GM12874 (cell line): ENCODE data around the gene NAA16.

Experiments
- TF ChIP-seq, protein P1 (sequence below): IDR thresholded peaks from 2 replicates; pipeline ENCODE4 v1.5.1; 2011; ENCODE audit warnings: low read depth, mild to moderate bottlenecking, control low read depth, low read length, moderate library complexity; ENCODE audit not compliant: insufficient read depth

NAA16 gene

DNA sequence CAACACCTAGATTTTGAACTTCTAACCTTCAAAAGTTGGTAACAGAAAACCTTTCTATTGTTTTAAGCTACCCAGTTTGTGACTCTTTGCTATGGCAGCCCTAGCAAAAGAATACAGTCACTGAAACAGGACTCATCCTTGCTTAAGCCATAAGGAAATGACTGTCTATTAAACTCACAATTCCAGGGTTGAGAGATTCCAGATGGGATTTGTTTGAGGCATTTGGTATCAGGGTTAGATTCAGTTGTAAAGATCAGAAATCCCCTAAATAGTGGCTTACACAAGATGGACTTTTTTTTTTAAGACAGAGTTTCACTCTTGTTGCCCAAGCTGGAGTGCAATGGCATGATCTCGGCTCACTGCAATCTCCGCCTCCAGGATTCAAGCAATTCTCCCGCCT lies 105.2 kb downstream of the NAA16 start:
- TF ChIP-seq, protein P1, sequence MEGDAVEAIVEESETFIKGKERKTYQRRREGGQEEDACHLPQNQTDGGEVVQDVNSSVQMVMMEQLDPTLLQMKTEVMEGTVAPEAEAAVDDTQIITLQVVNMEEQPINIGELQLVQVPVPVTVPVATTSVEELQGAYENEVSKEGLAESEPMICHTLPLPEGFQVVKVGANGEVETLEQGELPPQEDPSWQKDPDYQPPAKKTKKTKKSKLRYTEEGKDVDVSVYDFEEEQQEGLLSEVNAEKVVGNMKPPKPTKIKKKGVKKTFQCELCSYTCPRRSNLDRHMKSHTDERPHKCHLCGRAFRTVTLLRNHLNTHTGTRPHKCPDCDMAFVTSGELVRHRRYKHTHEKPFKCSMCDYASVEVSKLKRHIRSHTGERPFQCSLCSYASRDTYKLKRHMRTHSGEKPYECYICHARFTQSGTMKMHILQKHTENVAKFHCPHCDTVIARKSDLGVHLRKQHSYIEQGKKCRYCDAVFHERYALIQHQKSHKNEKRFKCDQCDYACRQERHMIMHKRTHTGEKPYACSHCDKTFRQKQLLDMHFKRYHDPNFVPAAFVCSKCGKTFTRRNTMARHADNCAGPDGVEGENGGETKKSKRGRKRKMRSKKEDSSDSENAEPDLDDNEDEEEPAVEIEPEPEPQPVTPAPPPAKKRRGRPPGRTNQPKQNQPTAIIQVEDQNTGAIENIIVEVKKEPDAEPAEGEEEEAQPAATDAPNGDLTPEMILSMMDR = no peak

DNA sequence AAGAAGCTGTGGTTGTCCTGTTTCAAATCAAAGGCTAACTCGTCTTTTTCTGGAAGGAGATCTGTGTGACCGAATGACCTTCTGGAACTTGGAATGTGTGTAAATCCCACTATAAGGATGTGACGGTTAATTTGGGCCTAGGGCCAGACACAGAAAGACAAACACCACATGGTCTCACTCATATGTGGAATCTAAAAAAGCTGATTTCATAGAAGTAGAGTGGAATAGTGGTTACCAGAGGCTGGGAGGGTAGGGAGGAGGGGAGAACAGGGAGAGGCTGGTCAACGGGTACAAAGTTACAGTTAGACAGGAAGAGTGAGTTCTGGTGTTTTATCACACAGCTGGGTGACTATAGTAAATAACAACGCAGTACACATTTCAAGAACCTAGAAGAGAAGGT lies 107.0 kb downstream of the NAA16 start:
- TF ChIP-seq, protein P1 = no peak

DNA sequence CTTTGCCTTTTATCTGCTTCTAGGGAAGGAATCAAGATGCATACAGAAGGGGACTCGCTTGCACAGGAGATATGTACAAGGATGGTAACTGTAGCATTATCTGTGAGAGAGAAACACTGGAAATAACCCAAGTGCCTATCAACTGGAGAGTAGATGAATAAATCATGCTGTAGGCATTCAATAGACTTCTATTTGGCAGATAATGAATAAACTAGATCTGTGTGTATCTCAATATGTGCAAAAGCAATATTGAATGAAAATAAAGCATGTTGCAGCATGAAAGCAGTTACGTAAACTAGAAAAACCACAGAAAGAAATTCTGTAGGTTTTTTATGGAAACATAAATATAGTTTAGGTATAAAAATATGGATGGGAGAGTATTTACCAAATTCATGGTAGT lies 107.7 kb downstream of the NAA16 start:
- TF ChIP-seq, protein P1 = no peak

DNA sequence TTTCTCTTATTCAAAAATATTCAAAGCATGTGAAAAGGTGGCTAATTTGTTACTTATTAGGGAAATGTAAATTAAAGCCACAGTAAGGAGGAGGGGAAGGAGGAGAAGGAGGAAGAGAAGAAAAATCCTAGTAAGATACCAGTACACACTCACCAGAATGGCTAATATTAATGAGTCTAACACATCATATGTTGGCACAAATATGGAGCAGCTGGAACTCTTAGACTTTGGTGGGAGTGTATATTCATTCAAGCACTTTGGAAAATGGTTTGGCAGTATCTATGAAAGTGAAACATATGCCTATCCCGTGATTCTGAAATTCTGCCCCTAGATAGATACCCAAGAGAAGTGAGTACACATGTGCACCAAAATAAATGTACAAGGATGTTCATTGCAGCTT lies 108.1 kb downstream of the NAA16 start:
- TF ChIP-seq, protein P1 = no peak

DNA sequence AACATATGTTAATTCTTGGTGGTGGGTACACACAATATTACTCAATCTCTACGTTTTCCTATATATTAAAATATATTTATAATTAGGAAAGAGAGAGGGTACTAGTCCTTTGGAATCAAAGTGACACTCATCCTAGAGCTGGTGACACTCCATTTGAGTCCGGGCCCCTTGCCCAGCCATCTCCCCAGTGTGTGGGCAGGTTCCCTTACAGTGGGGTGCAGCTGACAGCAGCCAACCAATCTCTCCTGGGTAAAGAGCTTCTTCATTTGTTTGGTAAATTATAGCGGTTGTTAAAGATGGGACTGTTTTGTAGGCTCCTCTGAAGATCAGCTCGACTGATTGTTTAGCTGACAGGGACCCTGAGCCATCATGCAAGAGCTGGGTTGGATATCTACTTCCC lies 109.1 kb downstream of the NAA16 start:
- TF ChIP-seq, protein P1 = no peak

DNA sequence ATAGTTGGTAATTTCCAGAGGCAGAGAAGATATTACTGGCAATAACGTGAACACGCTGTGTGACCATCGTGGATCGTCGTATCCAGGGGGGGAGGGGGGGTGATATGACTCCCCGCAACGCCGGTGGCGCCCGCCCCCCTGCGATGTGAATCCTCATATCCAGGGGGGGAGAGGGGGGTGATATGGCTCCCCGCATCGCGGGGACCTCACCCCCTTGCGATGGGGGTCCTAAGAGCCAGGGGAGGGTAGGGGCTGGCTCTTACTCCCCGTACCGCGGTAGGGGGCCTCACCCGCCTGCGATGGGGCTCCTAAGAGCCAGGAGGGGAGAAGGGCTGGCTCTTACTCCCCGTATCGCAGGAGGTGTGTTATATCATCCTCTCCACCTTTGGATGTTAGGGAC lies 115.0 kb downstream of the NAA16 start:
- TF ChIP-seq, protein P1 = no peak
